ENCODE measurements around the gene ZC3H12C. TPM values are rescaled to one million over a fixed set of nuclear protein-coding genes. Genes with fewer than 3 reads are reported as not detected.

Gene ZC3H12C
- total and polyA plus RNA-seq, 9 donors: 2.5 to 21.0 (median 16.2) TPM

DNA sequence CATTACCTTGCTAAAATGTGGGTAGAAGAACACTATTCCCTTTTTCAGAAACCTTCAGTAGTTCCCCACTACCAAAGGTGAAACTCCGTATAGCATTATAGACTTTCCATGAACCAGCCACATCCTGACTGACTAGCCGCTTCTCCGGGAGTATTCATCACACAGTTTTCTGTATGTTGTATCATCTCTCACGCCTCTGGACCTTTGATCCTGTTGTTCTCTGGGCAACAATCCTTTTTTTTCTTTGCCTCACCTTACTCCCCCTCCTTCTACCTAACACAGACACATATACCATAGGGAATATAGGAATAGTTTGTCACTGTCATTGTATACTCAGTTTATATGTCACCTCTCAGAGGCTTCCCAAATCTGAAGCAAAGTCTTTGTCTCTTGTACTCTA, 20.8 kb downstream of the ZC3H12C start:
- no peaks in the 10 kb centered on the region for H3K9me3 ChIP-seq
- no peak overlapping the region for H3K27ac ChIP-seq
- whole genome bisulfite sequencing, 3 donors: 92 to 95% (median 94%) methylated on average over 4 of the region's 4 CpGs
- intact Hi-C loops (cut with DNase I): no loop called here
- peaks cover 1% of the 10 kb centered on the region for H3K4me1 ChIP-seq (ENCODE audit: insufficient read depth)
- no peaks in the 10 kb centered on the region for H3K27me3 ChIP-seq
- DNase-seq: no peak
- no peaks in the 10 kb centered on the region for H3K36me3 ChIP-seq
- H3K4me3 ChIP-seq: no peak overlapping the region
- TF ChIP-seq POLR2A (IDR thresholded peaks at IDR 0.05) (no peak), EP300 (IDR thresholded peaks at IDR 0.05) (no peak)

GRCh38 chr11:110119317-110119716, 26.1 kb downstream of the ZC3H12C start:
- no peak for TF ChIP-seq POLR2A (IDR thresholded peaks at IDR 0.05)
- no peak for TF ChIP-seq EP300 (IDR thresholded peaks at IDR 0.05)
- no peak for TF ChIP-seq CTCF (IDR thresholded peaks at IDR 0.05)
- H3K4me3 ChIP-seq: no peak overlapping the region
- no peak for DNase-seq
- H3K27ac ChIP-seq: no peak overlapping the region
- no peaks in the 10 kb centered on the region for H3K27me3 ChIP-seq
- no peaks in the 10 kb centered on the region for H3K9me3 ChIP-seq
- intact Hi-C loops (cut with DNase I): no loop called here
- no peaks in the 10 kb centered on the region for H3K36me3 ChIP-seq
- WGBS, 3 donors: 71 to 81% (median 74%) methylated on average over 2 of the region's 2 CpGs
- no peaks in the 10 kb centered on the region for H3K4me1 ChIP-seq (ENCODE audit: insufficient read depth)

DNA sequence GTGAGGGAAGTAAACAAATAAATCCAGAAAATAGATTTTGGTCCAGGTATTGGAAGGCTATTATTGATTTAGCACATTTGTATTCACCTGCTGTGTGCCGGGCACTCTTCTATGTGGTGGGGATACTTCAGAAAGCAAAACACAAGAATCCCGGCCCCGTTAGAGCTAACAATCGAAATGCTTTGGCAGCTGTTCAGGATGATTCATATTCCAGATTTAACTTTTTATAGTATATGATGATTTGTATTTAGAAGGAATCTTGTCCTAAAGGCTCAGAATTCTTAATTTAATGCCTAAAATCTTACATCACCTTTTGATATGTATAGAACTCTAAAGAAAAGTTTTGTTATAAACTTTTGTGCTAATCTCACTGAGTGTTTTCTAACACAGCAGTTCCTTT, 28.0 kb downstream of the ZC3H12C start:
- Histone ChIP-seq H3K27ac (no peak overlapping the region), H3K4me1 (ENCODE audit: insufficient read depth) (no peaks in the 10 kb centered on the region), H3K27me3 (no peaks in the 10 kb centered on the region), H3K36me3 (no peaks in the 10 kb centered on the region), H3K9me3 (no peaks in the 10 kb centered on the region), H3K4me3 (no peak overlapping the region)
- DNase-seq: no peak
- intact Hi-C loops (cut with DNase I): no loop called here
- WGBS, 3 donors: 2 to 3% (median 2%) methylated on average over 4 of the region's 4 CpGs
- TF ChIP-seq POLR2A (IDR thresholded peaks at IDR 0.05) (no peak), CTCF (IDR thresholded peaks at IDR 0.05) (no peak), EP300 (IDR thresholded peaks at IDR 0.05) (no peak)

- H3K27ac ChIP-seq: no peak overlapping the region
- intact Hi-C loops (cut with DNase I): no loop called here
- H3K9me3 ChIP-seq: no peaks in the 10 kb centered on the region
- H3K27me3 ChIP-seq: no peaks in the 10 kb centered on the region
- DNase-seq: no peak
- TF ChIP-seq POLR2A (IDR thresholded peaks at IDR 0.05) (no peak), CTCF (IDR thresholded peaks at IDR 0.05) (no peak), EP300 (IDR thresholded peaks at IDR 0.05) (no peak)
- H3K4me1 ChIP-seq (ENCODE audit: insufficient read depth): no peaks in the 10 kb centered on the region
- 34 to 36% (median 36%) methylated on average over 3 of the region's 3 CpGs for WGBS, 3 donors
- H3K4me3 ChIP-seq: no peak overlapping the region
- no peaks in the 10 kb centered on the region for H3K36me3 ChIP-seq
These were observed 29.8 kb downstream of the ZC3H12C start for GRCh38 chr11:110123003-110123402.

DNA sequence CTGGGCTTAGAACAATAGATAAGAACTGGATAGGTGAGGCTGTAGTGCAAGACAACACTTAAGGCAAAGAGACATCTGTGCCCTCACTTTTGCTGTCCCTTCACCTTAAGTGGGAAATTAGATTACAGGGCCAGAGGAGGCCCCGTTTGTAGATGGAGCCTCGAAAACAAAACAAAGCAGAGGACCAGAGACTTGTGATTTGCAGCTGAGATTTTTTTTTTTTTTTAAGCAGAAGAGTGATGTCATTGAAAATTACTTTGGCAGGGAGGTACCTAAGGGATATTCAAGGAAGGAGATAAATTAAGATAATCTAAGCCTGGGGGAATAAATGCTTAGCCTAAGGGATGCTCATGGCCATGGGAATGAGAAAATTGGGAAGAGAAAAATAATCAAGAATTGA, 31.4 kb downstream of the ZC3H12C start:
- H3K4me3 ChIP-seq: no peak overlapping the region
- no peaks in the 10 kb centered on the region for H3K9me3 ChIP-seq
- no peak for TF ChIP-seq CTCF (IDR thresholded peaks at IDR 0.05)
- TF ChIP-seq EP300 (IDR thresholded peaks at IDR 0.05): no peak
- TF ChIP-seq POLR2A (IDR thresholded peaks at IDR 0.05): no peak
- H3K36me3 ChIP-seq: no peaks in the 10 kb centered on the region
- H3K27me3 ChIP-seq: no peaks in the 10 kb centered on the region
- WGBS, 3 donors: 41 to 99% (median 41%) methylated on average over 2 of the region's 2 CpGs
- no peak for DNase-seq
- intact Hi-C loops (cut with DNase I): no loop called here
- no peak overlapping the region for H3K27ac ChIP-seq
- no peaks in the 10 kb centered on the region for H3K4me1 ChIP-seq (ENCODE audit: insufficient read depth)

Measured in ovary (tissue), 9 donors.